ENCODE measurements around the gene GLIS2. TPM values are rescaled to one million over a fixed set of nuclear protein-coding genes. Genes with fewer than 3 reads are reported as not detected.

The GLIS2 gene
- polyA plus RNA-seq, 1 donor, result 11.5 TPM

- peaks cover 37% of the 10 kb centered on the region for H3K4me1 ChIP-seq (ENCODE audit: control insufficient read depth, insufficient read depth, low read length)
- DNase-seq, result peak; percentile 59 to 67
- H3K9me3 ChIP-seq (ENCODE audit: control insufficient read depth, low read depth, low read length), result peaks cover 3% of the 10 kb centered on the region
- peak within 1 kb of the TSS; percentile 53 for H3K27ac ChIP-seq (ENCODE audit: low read length)
- H3K36me3 ChIP-seq (ENCODE audit: control insufficient read depth, insufficient read depth, low read length), result peaks cover 9% of the 10 kb centered on the region
- no CpG with 5 or more reads among the region's 50 CpGs for WGBS (ENCODE audit: insufficient coverage, low lambda C conversion rate)
- H3K27me3 ChIP-seq (ENCODE audit: control insufficient read depth, insufficient read depth, low read length), result no peaks in the 10 kb centered on the region
- peak within 1 kb of the TSS; percentile 54 for H3K4me3 ChIP-seq (ENCODE audit: low read length)
These were observed 55.6 kb downstream of the GLIS2 start, which contains the start of gene VASN for GRCh38 chr16:4371357-4372000. VASN (plus strand) TSS chr16:4371848; CDS start chr16:4380878, 9,030 bp downstream.

GRCh38 chr16:4372001-4372577 is 56.2 kb downstream of the GLIS2 start:
- H3K36me3 ChIP-seq (ENCODE audit: control insufficient read depth, insufficient read depth, low read length), result peaks cover 6% of the 10 kb centered on the region
- peak in 1 of 2 donors; percentile 34 for DNase-seq
- peak overlapping the region; percentile 54 for H3K4me3 ChIP-seq (ENCODE audit: low read length)
- peaks cover 38% of the 10 kb centered on the region for H3K4me1 ChIP-seq (ENCODE audit: control insufficient read depth, insufficient read depth, low read length)
- peaks cover 3% of the 10 kb centered on the region for H3K9me3 ChIP-seq (ENCODE audit: control insufficient read depth, low read depth, low read length)
- WGBS (ENCODE audit: insufficient coverage, low lambda C conversion rate), result no CpG with 5 or more reads among the region's 43 CpGs
- no peaks in the 10 kb centered on the region for H3K27me3 ChIP-seq (ENCODE audit: control insufficient read depth, insufficient read depth, low read length)
- H3K27ac ChIP-seq (ENCODE audit: low read length), result peak overlapping the region; percentile 53

- H3K9me3 ChIP-seq (ENCODE audit: control insufficient read depth, low read depth, low read length), result peaks cover 3% of the 10 kb centered on the region
- no peaks in the 10 kb centered on the region for H3K27me3 ChIP-seq (ENCODE audit: control insufficient read depth, insufficient read depth, low read length)
- no CpG with 5 or more reads among the region's 10 CpGs for WGBS (ENCODE audit: insufficient coverage, low lambda C conversion rate)
- peaks cover 38% of the 10 kb centered on the region for H3K4me1 ChIP-seq (ENCODE audit: control insufficient read depth, insufficient read depth, low read length)
- H3K27ac ChIP-seq (ENCODE audit: low read length), result peak overlapping the region; percentile 53
- peak in 1 of 2 donors; percentile 40 for DNase-seq
- peak overlapping the region; percentile 54 for H3K4me3 ChIP-seq (ENCODE audit: low read length)
- H3K36me3 ChIP-seq (ENCODE audit: control insufficient read depth, insufficient read depth, low read length), result peaks cover 2% of the 10 kb centered on the region
These were observed 56.9 kb downstream of the GLIS2 start for GRCh38 chr16:4372578-4373355.

DNA sequence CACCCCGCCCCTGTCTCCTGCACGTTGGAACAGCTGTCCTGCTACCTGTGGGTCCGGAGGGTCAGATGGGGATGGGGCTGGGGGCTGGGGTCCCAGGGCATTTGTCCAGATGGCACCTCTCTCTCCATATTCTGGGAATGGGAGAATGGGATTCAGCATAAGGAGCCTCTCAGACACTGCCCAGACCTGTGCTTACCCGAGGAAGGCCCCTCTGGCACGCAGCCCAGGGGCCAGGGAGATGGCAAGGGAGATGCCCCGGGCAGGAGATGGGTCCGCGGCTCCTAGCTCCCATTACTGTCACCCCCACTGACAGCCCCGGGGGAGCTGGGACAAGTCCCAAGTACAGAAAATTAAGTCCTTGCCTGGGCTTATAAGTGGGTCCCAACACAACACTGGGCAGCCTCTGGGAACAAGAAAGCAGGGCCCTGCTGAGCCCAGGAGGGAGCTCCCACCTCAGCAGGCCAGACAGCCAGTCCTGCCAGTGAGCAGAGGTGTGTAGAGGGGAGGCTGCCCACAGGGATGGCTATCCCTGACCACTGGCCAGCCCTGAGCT is 57.6 kb downstream of the GLIS2 start:
- no peak for DNase-seq
- no peaks in the 10 kb centered on the region for H3K27me3 ChIP-seq (ENCODE audit: control insufficient read depth, insufficient read depth, low read length)
- H3K36me3 ChIP-seq (ENCODE audit: control insufficient read depth, insufficient read depth, low read length), result peaks cover 2% of the 10 kb centered on the region
- peak overlapping the region; percentile 78 for H3K27ac ChIP-seq (ENCODE audit: low read length)
- H3K9me3 ChIP-seq (ENCODE audit: control insufficient read depth, low read depth, low read length), result peaks cover 3% of the 10 kb centered on the region
- H3K4me1 ChIP-seq (ENCODE audit: control insufficient read depth, insufficient read depth, low read length), result peaks cover 38% of the 10 kb centered on the region
- H3K4me3 ChIP-seq (ENCODE audit: low read length), result peak overlapping the region; percentile 30
- no CpG with 5 or more reads among the region's 9 CpGs for WGBS (ENCODE audit: insufficient coverage, low lambda C conversion rate)

- DNase-seq, result peak; percentile 59 to 65
- no peaks in the 10 kb centered on the region for H3K27me3 ChIP-seq (ENCODE audit: control insufficient read depth, insufficient read depth, low read length)
- peaks cover 38% of the 10 kb centered on the region for H3K4me1 ChIP-seq (ENCODE audit: control insufficient read depth, insufficient read depth, low read length)
- peaks cover 2% of the 10 kb centered on the region for H3K36me3 ChIP-seq (ENCODE audit: control insufficient read depth, insufficient read depth, low read length)
- H3K27ac ChIP-seq (ENCODE audit: low read length), result peak overlapping the region; percentile 78
- H3K4me3 ChIP-seq (ENCODE audit: low read length), result peak overlapping the region; percentile 30
- WGBS (ENCODE audit: insufficient coverage, low lambda C conversion rate), result no CpG with 5 or more reads among the region's 30 CpGs
- H3K9me3 ChIP-seq (ENCODE audit: control insufficient read depth, low read depth, low read length), result peaks cover 3% of the 10 kb centered on the region
These were observed 58.3 kb downstream of the GLIS2 start for GRCh38 chr16:4373909-4374742.

GRCh38 chr16:4375717-4376116 is 59.9 kb downstream of the GLIS2 start:
- peaks cover 3% of the 10 kb centered on the region for H3K9me3 ChIP-seq (ENCODE audit: control insufficient read depth, low read depth, low read length)
- no peak overlapping the region for H3K4me3 ChIP-seq (ENCODE audit: low read length)
- no peak for DNase-seq
- peaks cover 36% of the 10 kb centered on the region for H3K4me1 ChIP-seq (ENCODE audit: control insufficient read depth, insufficient read depth, low read length)
- H3K27me3 ChIP-seq (ENCODE audit: control insufficient read depth, insufficient read depth, low read length), result no peaks in the 10 kb centered on the region
- no CpG with 5 or more reads among the region's 15 CpGs for WGBS (ENCODE audit: insufficient coverage, low lambda C conversion rate)
- no peak overlapping the region for H3K27ac ChIP-seq (ENCODE audit: low read length)
- H3K36me3 ChIP-seq (ENCODE audit: control insufficient read depth, insufficient read depth, low read length), result peaks cover 8% of the 10 kb centered on the region

DNA sequence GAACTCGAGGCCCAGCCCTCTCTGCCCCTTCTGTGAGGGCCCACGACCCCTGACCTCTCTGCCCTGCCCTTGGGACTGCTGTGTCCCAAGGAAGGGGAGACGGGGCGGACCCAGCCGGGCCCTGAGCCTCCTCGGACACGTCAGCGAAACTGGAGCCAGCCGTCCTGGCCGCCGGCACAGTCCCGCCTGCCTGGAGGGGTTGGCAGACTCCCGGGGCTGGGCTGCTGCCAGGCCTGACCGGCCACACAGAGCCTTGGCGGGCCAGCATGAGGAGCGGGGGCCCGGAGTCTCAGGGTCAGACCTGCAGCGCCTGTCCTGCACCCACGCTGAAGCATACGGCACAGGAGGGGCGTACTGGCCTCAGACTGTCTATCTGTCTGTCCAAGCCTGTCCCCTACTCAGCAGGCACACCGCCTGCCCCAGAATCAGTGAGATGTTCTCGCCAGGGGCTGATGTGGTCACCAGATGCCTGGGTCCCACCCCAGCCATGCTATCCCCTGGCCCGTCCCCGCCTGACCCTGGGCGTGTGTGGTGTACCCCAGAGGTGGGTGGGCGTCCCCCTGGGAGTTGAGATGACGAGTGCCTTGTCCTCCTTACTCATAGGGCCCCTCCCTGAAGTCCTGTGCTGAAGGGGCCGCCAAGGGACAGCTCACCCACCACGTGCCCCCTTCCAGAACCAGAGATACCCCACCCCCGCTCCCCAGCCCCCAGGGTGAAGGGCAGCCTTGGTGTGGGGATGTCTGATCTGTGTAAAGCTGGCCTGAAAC is 60.4 kb downstream of the GLIS2 start:
- WGBS (ENCODE audit: insufficient coverage, low lambda C conversion rate), result no CpG with 5 or more reads among the region's 31 CpGs
- H3K9me3 ChIP-seq (ENCODE audit: control insufficient read depth, low read depth, low read length), result peaks cover 5% of the 10 kb centered on the region
- peaks cover 13% of the 10 kb centered on the region for H3K36me3 ChIP-seq (ENCODE audit: control insufficient read depth, insufficient read depth, low read length)
- H3K4me1 ChIP-seq (ENCODE audit: control insufficient read depth, insufficient read depth, low read length), result peaks cover 30% of the 10 kb centered on the region
- H3K27ac ChIP-seq (ENCODE audit: low read length), result no peak overlapping the region
- H3K4me3 ChIP-seq (ENCODE audit: low read length), result no peak overlapping the region
- H3K27me3 ChIP-seq (ENCODE audit: control insufficient read depth, insufficient read depth, low read length), result no peaks in the 10 kb centered on the region
- no peak for DNase-seq

- peaks cover 28% of the 10 kb centered on the region for H3K4me1 ChIP-seq (ENCODE audit: control insufficient read depth, insufficient read depth, low read length)
- H3K4me3 ChIP-seq (ENCODE audit: low read length), result no peak overlapping the region
- no peak for DNase-seq
- WGBS (ENCODE audit: insufficient coverage, low lambda C conversion rate), result no CpG with 5 or more reads among the region's 27 CpGs
- no peak overlapping the region for H3K27ac ChIP-seq (ENCODE audit: low read length)
- H3K9me3 ChIP-seq (ENCODE audit: control insufficient read depth, low read depth, low read length), result peaks cover 6% of the 10 kb centered on the region
- peaks cover 15% of the 10 kb centered on the region for H3K36me3 ChIP-seq (ENCODE audit: control insufficient read depth, insufficient read depth, low read length)
- H3K27me3 ChIP-seq (ENCODE audit: control insufficient read depth, insufficient read depth, low read length), result no peaks in the 10 kb centered on the region
These were observed 61.2 kb downstream of the GLIS2 start for GRCh38 chr16:4376893-4377572.

GRCh38 chr16:4377573-4378154 is 61.8 kb downstream of the GLIS2 start:
- WGBS (ENCODE audit: insufficient coverage, low lambda C conversion rate), result no CpG with 5 or more reads among the region's 12 CpGs

More at GRCh38 chr16:4377573-4378154, 61.8 kb downstream of the GLIS2 start:
- H3K36me3 ChIP-seq (ENCODE audit: control insufficient read depth, insufficient read depth, low read length), result peaks cover 19% of the 10 kb centered on the region
- no peaks in the 10 kb centered on the region for H3K27me3 ChIP-seq (ENCODE audit: control insufficient read depth, insufficient read depth, low read length)
- peaks cover 6% of the 10 kb centered on the region for H3K9me3 ChIP-seq (ENCODE audit: control insufficient read depth, low read depth, low read length)
- no peak overlapping the region for H3K4me3 ChIP-seq (ENCODE audit: low read length)
- H3K27ac ChIP-seq (ENCODE audit: low read length), result no peak overlapping the region
- no peak for DNase-seq
- H3K4me1 ChIP-seq (ENCODE audit: control insufficient read depth, insufficient read depth, low read length), result peaks cover 22% of the 10 kb centered on the region
